Measurements from ENCODE around the gene CCT8. TPM values are rescaled to one million over a fixed set of nuclear protein-coding genes. Genes with fewer than 3 reads are reported as not detected.

The CCT8 gene
- total RNA-seq, 3 donors from 2014 or later (not counting 1 experiment from before 2014, with no cell fraction given): 76.2 to 90.3 (median 82.9) TPM

GRCh38 chr21:29075706-29076466, 2.4 kb upstream of the CCT8 start:
- peak overlapping the region; percentile 87 for H3K4me3 Mint-ChIP-seq
- ATAC-seq (no peak), DNase-seq (no peak)
- no peak for TF ChIP-seq CTCF (IDR thresholded peaks at IDR 0.05)
- H3K27me3 Mint-ChIP-seq (ENCODE audit: low read depth in 2 of 2): no peaks in the 10 kb centered on the region
- intact Hi-C loops (cut with micrococcal nuclease): loop anchor here (10.0 kb wide), 2 partner anchors 191 to 241 kb away; a partner anchor contains a TSS
- Histone ChIP-seq H3K4me1 (ENCODE audit: control insufficient read depth, insufficient read depth, low read length) (peaks cover 46% of the 10 kb centered on the region), H3K36me3 (ENCODE audit: control insufficient read depth, insufficient read depth, low read length) (no peaks in the 10 kb centered on the region), H3K27ac (ENCODE audit: low read length) (peak overlapping the region; percentile 64), H3K27me3 (ENCODE audit: control insufficient read depth, insufficient read depth, low read length) (no peaks in the 10 kb centered on the region), H3K9me3 (ENCODE audit: control insufficient read depth, insufficient read depth, low read length) (no peaks in the 10 kb centered on the region), H3K4me3 (ENCODE audit: low read length) (no peak overlapping the region)
- H3K36me3 Mint-ChIP-seq: no peaks in the 10 kb centered on the region
- peak overlapping the region; percentile 92 to 93 for H3K27ac Mint-ChIP-seq
- peaks cover 69 to 80% of the 10 kb centered on the region in 2 donors for H3K4me1 Mint-ChIP-seq
- H3K9me3 Mint-ChIP-seq: peaks cover 0 to 2% of the 10 kb centered on the region in 2 donors
- 82% methylated on average over 9 of the region's 9 CpGs for WGBS (ENCODE audit: insufficient coverage)

- 80% methylated on average over 1 of the region's 4 CpGs for WGBS (ENCODE audit: insufficient coverage)
- Histone ChIP-seq H3K27ac (ENCODE audit: low read length) (no peak overlapping the region), H3K4me1 (ENCODE audit: control insufficient read depth, insufficient read depth, low read length) (peaks cover 38% of the 10 kb centered on the region), H3K36me3 (ENCODE audit: control insufficient read depth, insufficient read depth, low read length) (peaks cover 1% of the 10 kb centered on the region), H3K9me3 (ENCODE audit: control insufficient read depth, insufficient read depth, low read length) (no peaks in the 10 kb centered on the region), H3K27me3 (ENCODE audit: control insufficient read depth, insufficient read depth, low read length) (no peaks in the 10 kb centered on the region), H3K4me3 (ENCODE audit: low read length) (no peak overlapping the region)
- TF ChIP-seq CTCF (IDR thresholded peaks at IDR 0.05): no peak
- DNase-seq (no peak), ATAC-seq (no peak)
- Mint-ChIP-seq H3K36me3 (no peaks in the 10 kb centered on the region), H3K27ac (no peak overlapping the region), H3K9me3 (peaks cover 0 to 2% of the 10 kb centered on the region in 2 donors), H3K27me3 (ENCODE audit: low read depth in 2 of 2) (no peaks in the 10 kb centered on the region), H3K4me1 (peaks cover 58 to 69% of the 10 kb centered on the region in 2 donors), H3K4me3 (peak overlapping the region; percentile 78)
- intact Hi-C loops (cut with micrococcal nuclease): loop anchor here (10.0 kb wide), 2 partner anchors 190 to 240 kb away; a partner anchor contains a TSS
Measured at GRCh38 chr21:29074783-29075182, 1.3 kb upstream of the CCT8 start.

- Histone ChIP-seq H3K36me3 (ENCODE audit: control insufficient read depth, insufficient read depth, low read length) (peaks cover 7% of the 10 kb centered on the region), H3K9me3 (ENCODE audit: control insufficient read depth, insufficient read depth, low read length) (no peaks in the 10 kb centered on the region), H3K27ac (ENCODE audit: low read length) (peak overlapping the region; percentile 77), H3K4me1 (ENCODE audit: control insufficient read depth, insufficient read depth, low read length) (peaks cover 31% of the 10 kb centered on the region), H3K27me3 (ENCODE audit: control insufficient read depth, insufficient read depth, low read length) (no peaks in the 10 kb centered on the region), H3K4me3 (ENCODE audit: low read length) (peak overlapping the region; percentile 89)
- peak; percentile 2 to 13 (median 11) for ATAC-seq
- H3K4me1 Mint-ChIP-seq: peaks cover 50 to 61% of the 10 kb centered on the region in 2 donors
- peak overlapping the region; percentile 100 for H3K4me3 Mint-ChIP-seq
- no peak for DNase-seq
- no peaks in the 10 kb centered on the region for H3K36me3 Mint-ChIP-seq
- peaks cover 0 to 2% of the 10 kb centered on the region in 2 donors for H3K9me3 Mint-ChIP-seq
- H3K27ac Mint-ChIP-seq: peak overlapping the region; percentile 100
- WGBS (ENCODE audit: insufficient coverage): 0% methylated on average over 7 of the region's 9 CpGs
- H3K27me3 Mint-ChIP-seq (ENCODE audit: low read depth in 2 of 2): no peaks in the 10 kb centered on the region
- intact Hi-C loops (cut with micrococcal nuclease): loop anchor here (10.0 kb wide), 2 partner anchors 189 to 239 kb away; a partner anchor contains a TSS
- no peak for TF ChIP-seq CTCF (IDR thresholded peaks at IDR 0.05)
Measured at GRCh38 chr21:29074007-29074376, 544 bp upstream of the CCT8 start.

Data from natural killer cell (primary cell).